Neuronal stem cell (in vitro differentiated cells): Measurements from ENCODE around the gene DUS2. TPM values are rescaled to one million over a fixed set of nuclear protein-coding genes. Genes with fewer than 3 reads are reported as not detected.

ENCODE experiments used
- DNase-seq: peaks from one replicate; pipeline ENCODE4 v3.0.0-alpha.2; 2013; ENCODE audit warnings: low spot score
- H2AFZ ChIP-seq: one replicate; pipeline ENCODE4 v1.6.1; 2013; ENCODE audit warnings: mild to moderate bottlenecking, low read length, inconsistent platforms
- H2AK5ac ChIP-seq: 2 replicates; pipeline ENCODE4 v1.6.1; 2013; ENCODE audit warnings: low read depth, mild to moderate bottlenecking, inconsistent platforms, low read length, moderate library complexity, mixed read lengths
- H2BK120ac ChIP-seq: 2 replicates; pipeline ENCODE4 v1.6.1; 2013; ENCODE audit warnings: low read depth, mild to moderate bottlenecking, inconsistent platforms, low read length, moderate library complexity, mixed read lengths
- H2BK12ac ChIP-seq: one replicate; pipeline ENCODE4 v1.6.1; 2013; ENCODE audit warnings: low read length, inconsistent platforms
- H2BK15ac ChIP-seq: 2 replicates; pipeline ENCODE4 v1.6.1; 2013; ENCODE audit warnings: mild to moderate bottlenecking, low read length, inconsistent platforms, mixed read lengths
- H2BK5ac ChIP-seq: one replicate; pipeline ENCODE4 v1.6.1; 2013; ENCODE audit warnings: inconsistent platforms, mild to moderate bottlenecking, low read length, moderate library complexity
- H3K14ac ChIP-seq: one replicate; pipeline ENCODE4 v1.6.1; 2013; ENCODE audit warnings: low read length, inconsistent platforms
- H3K18ac ChIP-seq: 2 replicates; pipeline ENCODE4 v1.6.1; 2013; ENCODE audit warnings: low read length, inconsistent platforms
- H3K23ac ChIP-seq: 2 replicates; pipeline ENCODE4 v1.6.1; 2013; ENCODE audit warnings: low read depth, mild to moderate bottlenecking, mixed read lengths, low read length, inconsistent platforms; ENCODE audit not compliant: poor library complexity
- H3K27ac ChIP-seq: replicated peaks from 3 replicates; pipeline ENCODE4 v1.5.1; 2013; ENCODE audit warnings: low read length, inconsistent platforms
- H3K27me3 ChIP-seq, 3 experiments: 2 replicates each; pipeline ENCODE4 v1.6.1; 2013; ENCODE audit warnings: low read length in 3 of 3, mild to moderate bottlenecking in 2 of 3, inconsistent platforms in 1 of 3, low read depth in 1 of 3, mixed read lengths in 1 of 3, moderate library complexity in 1 of 3; ENCODE audit not compliant: control insufficient read depth in 3 of 3, insufficient read depth in 3 of 3
- H3K36me3 ChIP-seq, 2 donors: replicated peaks in 1 of 2; 2 replicates each; pipeline ENCODE4 v1.6.1; 2013; ENCODE audit warnings: low read length in 2 of 2; ENCODE audit not compliant: control insufficient read depth in 2 of 2, insufficient read depth in 2 of 2
- H3K4ac ChIP-seq: 2 replicates; pipeline ENCODE4 v1.6.1; 2013; ENCODE audit warnings: inconsistent platforms, mild to moderate bottlenecking, low read length, moderate library complexity
- H3K4me1 ChIP-seq, 2 donors: 1 replicate in 1 of 2; 2 replicates in 1 of 2; pipeline ENCODE4 v1.6.1; 2013; ENCODE audit warnings: low read length in 2 of 2, low read depth in 1 of 2; ENCODE audit not compliant: control insufficient read depth in 2 of 2, insufficient read depth in 1 of 2
- H3K4me2 ChIP-seq: one replicate; pipeline ENCODE4 v1.6.1; 2013; ENCODE audit warnings: mild to moderate bottlenecking, low read length, inconsistent platforms; ENCODE audit not compliant: insufficient read depth, poor library complexity, severe bottlenecking
- H3K4me3 ChIP-seq, 2 donors: 2 replicates each; pipeline ENCODE4 v1.5.1; 2013; ENCODE audit warnings: low read length in 2 of 2, mild to moderate bottlenecking in 2 of 2, inconsistent platforms in 1 of 2, moderate library complexity in 1 of 2
- H3K79me1 ChIP-seq: one replicate; pipeline ENCODE4 v1.6.1; 2013; ENCODE audit warnings: low read depth, mild to moderate bottlenecking, inconsistent platforms, low read length, moderate library complexity
- H3K9ac ChIP-seq: one replicate; pipeline ENCODE4 v1.6.1; 2013; ENCODE audit warnings: mild to moderate bottlenecking, low read depth, low read length, inconsistent platforms; ENCODE audit not compliant: poor library complexity
- H3K9me3 ChIP-seq, 2 donors: replicated peaks in 1 of 2; 2 replicates each; pipeline versions ENCODE3 to v1.6.1; 2013; ENCODE audit warnings: low read length in 2 of 2, mild to moderate bottlenecking in 2 of 2, inconsistent platforms in 1 of 2, low read depth in 1 of 2, mixed read lengths in 1 of 2, moderate library complexity in 1 of 2; ENCODE audit not compliant: control insufficient read depth in 2 of 2, insufficient read depth in 1 of 2
- H4K8ac ChIP-seq: one replicate; pipeline ENCODE4 v1.6.1; 2013; ENCODE audit warnings: low read depth, mild to moderate bottlenecking, inconsistent platforms, low read length, moderate library complexity
- H4K91ac ChIP-seq: one replicate; pipeline ENCODE4 v1.6.1; 2013; ENCODE audit warnings: low read length, low read depth, mild to moderate bottlenecking, inconsistent platforms; ENCODE audit not compliant: poor library complexity
- WGBS, 2 donors: extraction: QIAGEN DNeasy Blood & Tissue Kit; methylation state at CpG; one replicate each; pipeline ENCODE4 v1.1.7; 2013; ENCODE audit warnings: missing lambda C conversion rate in 2 of 2, mixed read lengths in 1 of 2; ENCODE audit not compliant: insufficient read length in 2 of 2, insufficient replicate concordance in 1 of 2; ENCODE audit errors: extremely low coverage in 2 of 2; 5-methylcytosine and 5-hydroxymethylcytosine counted together
- polyA plus RNA-seq, 2 experiments: library from polyadenylated mRNA; stranded (reverse); fragments of 200-250 nt; gene quantifications; one replicate each; pipeline ENCODE4 v1.2.3, GENCODE V29; 2013

DUS2 gene
- polyA plus RNA-seq (2013, experiment 1 of 2): 7.8 TPM
- polyA plus RNA-seq (2013, experiment 2 of 2): 7.5 TPM

- WGBS, 2 donors: no CpG with 5 or more reads among the region's 84 CpGs
- peak within 1 kb of the TSS; percentile 99 for H3K23ac ChIP-seq
Measured at GRCh38 chr16:68022728-68023537, at the start of gene DUS2, which contains the start of gene DDX28. DUS2 (plus strand) TSS chr16:68023284; CDS start chr16:68038024, 14,740 bp downstream. DDX28 (minus strand) TSS chr16:68023232; CDS start chr16:68023202, 30 bp downstream.

GRCh38 chr16:67975321-67976105 is 47.6 kb upstream of the DUS2 start:
- no peak overlapping the region for H3K27ac ChIP-seq
- WGBS, 2 donors: no CpG with 5 or more reads among the region's 14 CpGs

More at GRCh38 chr16:68022728-68023537, at the start of gene DUS2, which contains the start of gene DDX28:
- Histone ChIP-seq H4K8ac (peak within 1 kb of the TSS; percentile 98), H2BK5ac (peak within 1 kb of the TSS; percentile 45), H2BK12ac (no peak within 1 kb of the TSS), H4K91ac (no peak within 1 kb of the TSS), H3K36me3 (peaks cover 10 to 40% of the 10 kb centered on the region in 2 donors), H3K27ac (no peak within 1 kb of the TSS), H3K4ac (peak within 1 kb of the TSS; percentile 40), H3K4me2 (peak within 1 kb of the TSS; percentile 92), H2BK15ac (peak within 1 kb of the TSS; percentile 38), H3K18ac (peak within 1 kb of the TSS; percentile 98), H3K4me1 (peaks cover 6 to 8% of the 10 kb centered on the region in 2 donors), H3K14ac (peak within 1 kb of the TSS; percentile 73), H2AFZ (peak within 1 kb of the TSS; percentile 87), H3K9me3 (no peaks in the 10 kb centered on the region), H2BK120ac (peak within 1 kb of the TSS; percentile 10), H3K79me1 (peaks cover 8% of the 10 kb centered on the region), H3K9ac (peak within 1 kb of the TSS; percentile 100), H3K4me3 (peak within 1 kb of the TSS; percentile 67 to 85), H3K27me3 (no peaks in the 10 kb centered on the region), H2AK5ac (peak within 1 kb of the TSS; percentile 98)
- DNase-seq: peak; percentile 92

GRCh38 chr16:67976205-67976604 is 46.9 kb upstream of the DUS2 start:
- H2BK15ac ChIP-seq: peak overlapping the region; percentile 15
- H3K9me3 ChIP-seq: peaks cover 0 to 2% of the 10 kb centered on the region in 2 donors

More at GRCh38 chr16:67975321-67976105, 47.6 kb upstream of the DUS2 start:
- Histone ChIP-seq H3K79me1 (no peaks in the 10 kb centered on the region), H3K23ac (no peak overlapping the region), H4K91ac (no peak overlapping the region), H2BK15ac (no peak overlapping the region), H3K4me3 (no peak overlapping the region), H3K9me3 (peaks cover 0 to 2% of the 10 kb centered on the region in 2 donors), H3K4me2 (no peak overlapping the region), H4K8ac (no peak overlapping the region), H3K27me3 (peaks cover 0 to 9% (median 0%) of the 10 kb centered on the region in 3 experiments), H2AFZ (no peak overlapping the region), H3K36me3 (no peaks in the 10 kb centered on the region), H3K18ac (no peak overlapping the region), H3K9ac (no peak overlapping the region), H3K4me1 (no peaks in the 10 kb centered on the region), H2BK5ac (no peak overlapping the region), H2AK5ac (no peak overlapping the region), H3K4ac (no peak overlapping the region), H3K14ac (no peak overlapping the region), H2BK120ac (no peak overlapping the region), H2BK12ac (no peak overlapping the region)
- DNase-seq: no peak

More at GRCh38 chr16:67976205-67976604, 46.9 kb upstream of the DUS2 start:
- H3K23ac ChIP-seq: no peak overlapping the region
- H2AFZ ChIP-seq: no peak overlapping the region
- H3K27ac ChIP-seq: no peak overlapping the region
- H3K4me1 ChIP-seq: no peaks in the 10 kb centered on the region
- H3K4me3 ChIP-seq: no peak overlapping the region
- H3K79me1 ChIP-seq: no peaks in the 10 kb centered on the region
- no peaks in the 10 kb centered on the region for H3K36me3 ChIP-seq
- no peak overlapping the region for H4K8ac ChIP-seq
- H2BK5ac ChIP-seq: no peak overlapping the region
- H4K91ac ChIP-seq: no peak overlapping the region
- no peak overlapping the region for H3K9ac ChIP-seq
- no peak for DNase-seq
- no peak overlapping the region for H2BK120ac ChIP-seq
- H3K14ac ChIP-seq: no peak overlapping the region
- no peak overlapping the region for H3K4me2 ChIP-seq
- H2BK12ac ChIP-seq: no peak overlapping the region
- H3K18ac ChIP-seq: peak overlapping the region; percentile 27
- peaks cover 0 to 9% (median 0%) of the 10 kb centered on the region in 3 experiments for H3K27me3 ChIP-seq
- no peak overlapping the region for H3K4ac ChIP-seq
- no CpG with 5 or more reads among the region's 2 CpGs for WGBS, 2 donors
- H2AK5ac ChIP-seq: no peak overlapping the region
